IPS-NIHi11 (cell line): ENCODE results near the gene AHR.

ENCODE experiments used
- DNase-seq: peaks from one replicate; pipeline ENCODE4 v3.0.0; 2012; ENCODE audit warnings: mixed read lengths, low spot score

Gene AHR

DNA sequence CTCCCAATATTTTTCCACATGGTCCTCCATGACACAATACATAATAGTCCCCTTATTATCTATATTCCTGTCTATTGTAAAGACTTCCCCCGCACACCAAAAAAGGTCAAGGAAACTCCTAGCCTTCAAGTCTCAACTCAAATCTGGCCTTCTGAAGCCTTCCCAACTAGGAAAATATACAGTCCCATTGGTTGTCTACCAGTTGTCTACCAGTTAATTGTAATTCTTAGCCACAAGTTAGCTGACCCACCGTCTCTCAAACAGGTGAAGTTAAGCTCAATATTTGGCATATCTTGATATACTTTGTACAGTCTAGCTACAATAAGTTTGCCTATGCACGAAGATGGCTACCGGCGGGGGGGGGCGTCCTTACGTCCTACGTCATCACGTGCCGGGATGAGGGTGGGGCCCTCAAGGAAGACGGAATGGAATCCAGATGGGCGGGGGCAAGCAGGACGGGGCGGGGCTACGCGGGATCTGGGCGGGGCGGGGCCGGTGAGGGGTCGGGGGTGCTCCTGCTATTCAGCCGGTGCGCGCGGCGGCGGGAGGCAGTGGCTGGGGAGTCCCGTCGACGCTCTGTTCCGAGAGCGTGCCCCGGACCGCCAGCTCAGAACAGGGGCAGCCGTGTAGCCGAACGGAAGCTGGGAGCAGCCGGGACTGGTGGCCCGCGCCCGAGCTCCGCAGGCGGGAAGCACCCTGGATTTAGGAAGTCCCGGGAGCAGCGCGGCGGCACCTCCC, at the start of gene AHR:
AHR (plus strand) TSS at position 551 of the 738 bp plus-strand sequence. CDS start 613 bp downstream, outside the sequence.
- peak; percentile 92 for DNase-seq

DNA sequence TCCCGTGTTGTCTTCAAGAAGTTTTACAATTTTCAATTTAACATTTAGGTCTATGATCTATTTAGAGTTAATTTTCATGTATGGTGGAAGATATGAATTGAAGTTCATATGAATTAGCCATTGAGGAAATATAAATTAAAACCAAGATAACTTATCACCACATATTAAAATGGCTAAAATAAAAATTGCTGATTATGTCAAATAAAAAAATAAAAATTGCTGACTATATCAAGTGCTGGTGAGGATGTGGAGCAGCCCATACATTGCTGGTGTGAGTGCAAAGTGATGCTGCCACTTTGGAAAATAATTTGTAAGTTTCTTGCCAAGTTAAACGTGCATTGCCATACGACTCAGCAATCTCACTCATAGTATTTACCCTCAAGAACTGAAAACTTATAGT, 44.6 kb upstream of the AHR start:
- DNase-seq, result no peak

DNA sequence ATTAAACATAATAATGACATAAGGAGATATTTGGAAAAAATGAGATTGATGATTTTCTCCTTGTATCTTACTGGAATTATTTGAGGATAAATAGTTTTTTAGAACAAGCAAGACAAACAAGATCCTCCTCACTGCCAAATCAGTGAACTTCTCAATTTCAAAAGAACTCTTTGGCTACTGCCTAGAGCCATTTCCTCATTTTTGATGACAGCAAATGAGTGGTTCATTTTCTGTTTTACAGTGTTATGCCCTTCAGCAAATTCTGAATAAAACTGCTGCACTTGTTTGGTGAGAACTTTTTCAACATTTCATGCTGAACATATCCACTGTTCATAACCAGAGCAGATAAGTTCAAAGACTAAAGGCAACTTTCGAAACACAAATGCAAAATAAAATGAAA, 42.5 kb upstream of the AHR start:
- DNase-seq, result no peak

DNA sequence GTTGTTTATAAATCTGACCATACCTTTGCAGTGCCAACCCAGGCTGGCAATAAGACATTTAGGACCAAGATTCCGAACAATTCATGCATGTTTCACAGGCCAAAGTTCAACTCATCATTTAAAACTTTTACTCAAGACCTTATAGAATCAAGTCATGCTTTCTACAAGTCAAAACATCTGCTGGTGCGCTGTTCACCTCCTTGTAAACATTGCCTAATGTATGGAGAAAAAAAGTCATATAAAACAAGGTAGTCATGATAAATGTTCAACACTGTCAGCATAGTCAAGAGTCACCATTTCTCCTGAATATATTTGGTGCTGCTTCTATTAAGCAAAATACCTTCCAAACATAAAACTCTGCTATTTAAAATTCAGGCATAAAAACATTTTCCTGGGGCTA, 42.1 kb upstream of the AHR start:
- DNase-seq, result no peak

DNA sequence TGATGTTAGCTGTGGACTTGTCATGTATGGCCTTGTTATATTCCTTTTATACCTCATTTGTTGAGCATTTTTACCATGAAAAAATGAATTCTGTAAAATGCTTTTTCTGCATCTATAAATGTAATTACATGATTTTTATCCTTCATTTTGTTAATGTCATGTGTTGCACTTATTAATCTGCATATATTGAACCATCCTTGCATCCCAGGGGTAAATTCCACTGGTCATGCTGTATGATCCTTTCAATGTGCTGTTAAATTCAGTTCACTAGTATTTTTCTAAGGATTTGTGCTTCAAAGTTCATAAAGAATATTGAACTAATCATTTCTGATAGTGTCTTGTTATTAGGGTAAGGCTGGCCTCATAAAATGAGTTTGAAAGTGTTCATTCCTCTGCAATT, 31.9 kb upstream of the AHR start:
- DNase-seq, result no peak

DNA sequence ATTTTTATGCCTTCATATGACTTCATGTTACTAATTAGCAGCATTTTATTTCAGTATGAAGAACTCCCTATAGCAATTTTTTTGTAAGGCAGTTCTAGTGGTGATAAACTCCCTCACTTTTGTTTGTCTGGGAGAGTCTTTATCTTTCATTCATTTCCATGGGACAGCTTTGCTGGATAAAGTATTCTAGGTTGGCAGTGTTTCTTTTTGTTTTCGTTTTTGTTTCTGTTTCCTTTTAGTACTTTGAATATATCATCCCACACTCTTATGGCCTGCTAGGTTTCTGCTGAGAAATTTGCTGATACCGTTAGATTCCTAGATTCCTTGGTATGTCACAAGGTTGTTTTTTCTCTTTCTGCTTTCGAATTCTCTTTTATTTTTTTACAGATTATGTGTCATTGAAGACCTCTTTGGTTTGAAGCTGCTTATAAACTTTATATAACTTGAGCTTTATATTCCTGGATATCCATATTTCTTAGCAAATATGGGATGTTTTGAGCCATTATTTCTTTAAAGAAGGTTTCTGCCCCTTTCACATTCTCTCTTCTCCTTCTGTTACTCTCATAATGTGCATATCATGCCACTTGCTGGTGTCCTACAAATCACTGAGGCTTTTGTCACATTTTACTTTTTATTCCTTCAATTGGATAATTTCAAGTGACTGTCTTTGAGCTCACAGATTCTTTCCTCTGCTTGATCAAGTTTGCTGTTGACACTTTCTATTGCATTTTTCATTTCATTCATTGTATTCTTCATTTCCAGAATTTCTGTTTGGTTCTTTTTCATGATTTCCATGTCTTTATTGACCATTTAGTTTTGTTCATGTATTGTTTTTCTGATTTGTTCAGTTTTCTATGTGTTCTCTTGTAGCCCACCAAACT, 28.9 kb upstream of the AHR start:
- DNase-seq, result no peak

DNA sequence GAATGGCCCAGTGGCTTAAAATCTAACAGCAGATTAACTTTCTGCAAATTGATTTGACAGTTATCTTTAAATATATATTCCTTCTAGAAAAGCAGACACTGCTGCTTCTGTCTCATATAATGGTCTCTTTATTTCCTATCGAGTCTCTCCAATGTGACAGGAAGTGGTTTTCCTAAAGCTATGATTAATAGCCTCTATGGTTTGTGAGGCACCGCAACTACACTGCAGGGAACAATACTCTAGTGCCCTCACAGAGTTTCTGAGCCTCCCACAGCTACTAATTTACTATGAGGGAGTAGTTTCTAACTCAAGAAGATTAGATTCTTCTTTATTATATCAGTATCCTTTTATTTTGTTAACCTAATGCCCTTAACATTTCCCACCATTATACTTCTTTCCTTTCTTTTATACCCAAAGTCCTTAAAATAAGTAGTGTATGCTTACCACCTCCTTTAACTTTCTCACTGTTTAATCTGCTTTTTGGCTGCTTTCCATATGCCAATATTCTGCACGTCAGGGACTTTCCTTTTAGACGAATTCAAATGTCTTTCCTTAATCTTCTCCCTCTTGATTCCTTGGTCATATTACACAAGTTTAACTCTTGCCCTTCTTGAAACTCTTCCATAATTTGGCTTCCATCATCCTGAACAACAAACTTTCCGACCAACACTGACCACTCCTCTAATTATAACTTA, 23.8 kb upstream of the AHR start:
- DNase-seq, result no peak

DNA sequence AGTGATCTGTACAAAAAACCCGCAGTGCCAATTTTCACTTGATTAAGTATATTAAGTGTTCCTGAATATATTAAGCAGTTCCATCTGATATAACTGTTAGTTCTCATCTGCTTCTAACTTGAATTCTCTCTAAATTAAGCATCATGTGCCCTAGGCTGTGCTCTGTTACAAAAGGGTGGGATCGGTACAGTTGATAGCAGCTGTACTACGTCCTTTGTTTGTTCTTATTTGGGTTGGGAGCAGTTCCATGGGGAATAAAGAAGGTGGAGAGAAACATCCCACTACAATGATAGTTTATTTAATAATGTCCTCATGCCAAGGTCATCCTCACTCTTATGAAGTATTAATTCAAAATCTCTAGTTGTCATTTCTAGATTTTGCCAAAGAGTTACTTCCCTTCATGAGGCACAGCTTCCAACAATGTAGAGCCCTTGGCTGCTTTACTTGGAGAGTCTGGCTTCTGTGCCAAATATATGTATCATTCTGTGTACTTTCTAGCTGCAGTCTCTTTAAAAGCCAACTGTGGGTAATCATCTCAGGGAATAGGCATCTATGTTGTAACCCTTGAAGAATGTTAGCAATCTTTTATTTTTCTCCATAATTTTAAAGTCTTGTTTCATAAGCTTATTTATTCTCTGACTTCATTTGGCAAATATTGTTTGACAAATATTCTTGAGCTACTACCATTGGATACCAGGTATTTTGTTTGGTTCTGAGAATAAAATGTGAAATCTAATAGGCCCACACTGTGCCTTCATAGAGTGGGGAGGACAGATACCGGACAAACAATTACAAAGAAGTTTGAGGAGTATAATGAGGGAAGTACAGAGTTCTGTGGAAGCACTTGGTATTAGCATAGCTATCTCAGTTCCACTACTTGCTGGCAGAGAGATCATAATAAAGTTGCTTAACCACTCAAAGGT, 22.4 kb upstream of the AHR start:
- DNase-seq, result no peak

DNA sequence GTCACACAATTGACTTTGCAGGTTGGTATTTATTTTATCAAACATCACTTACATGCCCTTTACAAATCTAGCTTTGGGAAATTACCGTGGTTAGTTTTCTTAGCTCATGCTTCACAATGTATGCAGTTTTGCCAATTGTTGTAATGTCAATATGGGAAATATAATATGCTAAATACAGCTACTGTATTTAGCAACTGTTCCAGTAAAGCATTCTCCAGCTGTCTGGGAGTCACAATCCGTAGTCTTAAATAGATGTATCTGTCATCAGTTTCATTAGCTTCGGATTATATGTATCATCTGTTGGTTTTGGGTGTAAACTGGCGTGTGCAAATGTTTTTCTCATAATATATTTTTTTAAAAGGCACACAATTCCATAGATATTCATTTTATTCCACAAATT, 19.4 kb upstream of the AHR start:
- no peak for DNase-seq

DNA sequence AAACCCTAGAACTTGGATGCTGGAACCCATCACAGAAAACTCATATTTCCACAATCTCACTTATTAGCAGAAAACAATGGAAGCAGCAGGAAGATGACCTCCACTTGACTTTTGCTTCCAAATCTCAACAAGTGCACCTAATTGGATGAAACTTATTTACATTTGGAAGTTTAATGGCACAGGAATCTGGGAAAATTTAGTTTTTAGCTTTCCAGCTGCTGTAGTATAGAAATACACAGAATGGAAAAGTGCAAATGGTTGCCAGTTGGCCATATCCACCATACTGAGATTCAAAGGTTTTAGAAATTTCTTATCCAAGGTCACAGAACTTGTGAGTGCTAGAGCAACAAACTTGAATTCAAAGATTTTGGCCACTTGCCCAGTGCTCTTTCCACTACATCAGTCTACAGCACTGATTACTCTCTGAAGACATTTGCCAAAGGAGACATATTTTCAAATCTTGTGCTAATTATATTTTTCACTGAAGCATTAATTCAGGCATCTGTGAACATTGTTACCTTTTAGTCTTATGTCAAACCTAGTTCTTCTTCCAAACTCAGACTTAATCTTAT, 9.3 kb upstream of the AHR start:
- DNase-seq, result no peak

DNA sequence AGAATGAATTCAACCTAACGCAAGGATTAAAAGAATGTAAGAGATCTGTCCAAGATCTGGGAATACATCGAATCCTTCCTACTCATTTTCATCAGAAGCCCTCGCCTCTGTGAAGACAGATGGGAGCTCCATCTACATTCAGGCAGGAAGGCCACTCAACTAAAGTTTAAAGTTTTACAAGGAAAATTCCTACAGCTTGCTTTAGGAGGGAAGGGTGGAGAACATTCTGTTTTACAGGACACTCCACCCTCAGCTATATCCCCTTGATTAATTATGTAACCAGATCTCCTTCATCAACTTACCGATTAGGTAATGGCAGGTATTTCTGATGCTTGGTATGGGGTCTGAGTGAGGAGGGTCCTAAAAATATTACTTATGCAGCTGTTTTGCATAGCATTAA, 5.6 kb upstream of the AHR start:
- DNase-seq, result no peak

DNA sequence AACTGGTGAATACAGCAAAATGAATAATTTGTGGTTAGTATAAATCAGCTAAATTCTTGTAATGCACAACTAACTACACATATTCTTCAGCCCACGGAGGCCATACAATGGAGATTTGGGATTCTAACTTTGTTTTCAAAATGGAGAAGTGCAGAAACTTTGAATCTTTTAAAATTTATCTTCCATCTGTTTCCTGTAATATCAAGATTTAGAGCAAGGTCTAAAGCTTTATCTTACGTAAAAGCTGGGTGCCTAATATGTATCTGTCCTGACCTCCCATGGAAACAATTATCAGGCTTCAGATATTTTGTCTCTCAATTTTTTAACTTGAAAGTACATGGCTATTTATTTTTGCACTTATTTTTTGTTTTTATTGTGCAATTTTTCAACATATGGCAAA, 5.0 kb upstream of the AHR start:
- no peak for DNase-seq

DNA sequence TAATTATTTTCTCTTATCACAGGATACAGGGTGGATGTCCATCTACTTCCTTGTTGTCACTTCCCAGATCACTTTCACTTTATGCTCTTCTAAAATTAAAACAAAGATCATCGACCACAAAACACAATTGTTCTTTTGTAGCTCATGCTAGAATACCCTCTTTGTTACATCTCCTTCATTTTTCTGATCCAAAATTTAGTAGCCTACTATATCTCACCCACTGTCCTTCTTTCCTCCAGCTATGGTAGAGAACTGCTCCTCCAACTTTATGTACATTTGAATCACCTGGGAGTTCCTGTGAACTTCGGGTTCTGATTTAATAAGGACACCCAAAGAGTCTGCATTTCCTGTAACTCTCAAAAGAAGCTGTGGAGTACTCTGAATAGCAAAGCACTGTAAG, 1.2 kb upstream of the AHR start:
- no peak for DNase-seq

DNA sequence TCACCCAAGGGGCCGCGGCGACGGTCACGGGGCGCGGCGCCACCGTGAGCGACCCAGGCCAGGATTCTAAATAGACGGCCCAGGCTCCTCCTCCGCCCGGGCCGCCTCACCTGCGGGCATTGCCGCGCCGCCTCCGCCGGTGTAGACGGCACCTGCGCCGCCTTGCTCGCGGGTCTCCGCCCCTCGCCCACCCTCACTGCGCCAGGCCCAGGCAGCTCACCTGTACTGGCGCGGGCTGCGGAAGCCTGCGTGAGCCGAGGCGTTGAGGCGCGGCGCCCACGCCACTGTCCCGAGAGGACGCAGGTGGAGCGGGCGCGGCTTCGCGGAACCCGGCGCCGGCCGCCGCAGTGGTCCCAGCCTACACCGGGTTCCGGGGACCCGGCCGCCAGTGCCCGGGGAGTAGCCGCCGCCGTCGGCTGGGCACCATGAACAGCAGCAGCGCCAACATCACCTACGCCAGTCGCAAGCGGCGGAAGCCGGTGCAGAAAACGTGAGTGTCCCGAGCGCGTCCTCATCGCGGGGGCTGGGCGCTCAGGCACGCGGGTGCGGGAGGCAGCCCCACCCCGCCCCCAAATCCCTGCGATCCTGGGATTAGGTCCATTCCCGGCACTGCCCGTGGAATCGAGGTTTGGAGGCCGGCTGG, 509 bp downstream of the AHR start:
- DNase-seq, result peak; percentile 57

DNA sequence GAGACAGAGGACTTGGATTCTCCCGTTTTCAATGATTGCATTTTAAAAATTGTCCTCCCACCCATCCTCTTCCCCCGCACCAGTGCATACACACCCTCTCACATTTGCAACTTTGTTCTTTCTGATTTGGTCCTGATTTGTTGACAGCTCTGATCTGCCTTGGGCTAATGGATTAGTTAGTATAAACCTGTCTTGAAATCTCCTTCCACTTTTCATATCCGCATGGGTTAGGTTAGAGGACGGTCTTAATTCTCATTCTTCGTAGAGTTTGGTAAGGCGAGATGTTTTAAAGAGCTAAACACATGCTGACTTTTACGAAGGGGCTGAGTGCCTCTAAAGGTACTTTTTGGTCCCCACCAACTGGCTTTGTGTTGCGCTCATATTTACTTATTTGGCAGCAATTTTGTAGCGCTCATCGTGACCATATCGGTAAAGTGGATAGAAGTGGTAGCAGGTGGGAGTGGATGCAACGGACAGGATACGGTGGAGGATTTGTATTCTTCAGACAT, 1.1 kb downstream of the AHR start:
- DNase-seq, result no peak

DNA sequence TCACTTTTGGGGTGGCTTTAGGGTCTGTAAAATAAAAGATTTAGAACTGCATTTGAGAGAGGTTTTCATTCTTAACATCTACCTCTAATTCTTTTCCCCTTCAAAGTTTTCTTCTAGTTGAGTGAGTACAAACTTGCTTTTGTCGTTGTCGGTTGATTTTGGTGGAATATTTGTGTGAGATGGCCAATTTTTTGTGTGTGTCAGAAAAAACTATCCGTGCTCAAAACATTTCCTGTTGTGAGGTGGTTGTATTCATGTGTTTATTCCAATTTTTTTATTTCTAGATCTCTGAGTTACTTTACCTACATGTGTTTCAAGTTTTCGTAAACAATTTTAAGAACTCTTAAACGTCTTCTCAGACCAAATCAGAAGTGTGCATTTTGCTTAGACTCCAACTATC, 1.6 kb downstream of the AHR start:
- no peak for DNase-seq

DNA sequence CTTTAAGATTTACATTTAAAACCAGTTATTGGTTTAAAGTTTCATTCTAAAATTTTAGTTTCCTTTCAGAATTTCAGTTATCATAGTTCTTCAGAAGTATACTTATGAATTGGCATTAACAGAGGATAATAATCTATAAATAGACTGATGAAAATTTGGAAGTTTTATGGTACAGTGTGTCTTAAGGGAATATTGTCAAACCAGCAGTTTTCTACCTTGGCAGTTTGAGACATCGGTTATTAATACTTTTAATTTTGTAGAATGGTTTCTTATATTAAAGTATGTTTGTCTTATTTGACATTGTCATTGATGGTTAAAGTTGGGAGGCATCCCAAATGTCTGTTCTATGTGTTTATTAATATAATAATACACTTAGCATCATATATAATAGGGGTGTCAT, 2.0 kb downstream of the AHR start:
- DNase-seq, result no peak

DNA sequence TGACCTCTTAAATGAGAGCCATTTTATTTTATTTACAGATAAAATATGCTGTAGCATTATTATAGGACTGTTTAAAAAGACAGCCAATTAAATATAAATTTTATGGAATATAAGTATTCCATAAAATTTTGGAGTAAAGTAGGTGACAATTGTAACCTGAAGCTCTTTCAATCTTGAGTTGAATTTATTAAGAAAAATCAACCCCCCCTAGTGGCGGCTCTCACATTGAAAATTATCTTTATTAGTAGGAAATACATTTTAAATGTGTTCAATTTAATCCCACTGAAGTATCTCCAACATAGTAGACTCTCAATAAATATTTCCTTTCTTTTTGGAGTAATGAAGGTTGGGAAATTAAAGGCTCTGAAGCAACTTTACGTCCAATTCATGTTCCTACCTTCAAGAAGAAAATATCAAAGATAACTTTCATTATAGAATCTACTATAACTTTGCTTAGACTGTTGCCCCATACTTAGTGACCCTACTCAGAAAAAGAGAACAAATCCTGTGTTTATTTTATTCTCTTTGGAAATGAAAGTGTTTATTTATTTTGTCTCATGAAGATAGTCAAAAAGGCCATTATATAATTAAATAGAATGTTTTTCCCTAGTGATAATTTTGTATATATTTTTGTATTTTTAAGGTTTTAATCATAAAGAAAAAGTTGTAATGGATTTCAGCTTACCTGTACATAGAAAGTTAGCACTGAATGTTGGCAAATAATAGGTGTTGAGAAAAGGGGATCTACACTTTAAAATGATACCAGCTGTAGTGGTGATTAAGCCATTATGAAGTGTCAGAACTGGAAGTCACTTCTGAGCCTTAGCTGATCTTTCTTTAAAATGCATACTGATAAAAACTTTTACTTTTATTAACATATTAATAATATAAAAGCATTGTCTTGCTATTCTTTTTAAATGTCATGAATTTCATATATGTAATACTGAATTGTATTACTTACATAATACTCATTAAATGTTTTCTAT, 3.3 kb downstream of the AHR start:
- no peak for DNase-seq

DNA sequence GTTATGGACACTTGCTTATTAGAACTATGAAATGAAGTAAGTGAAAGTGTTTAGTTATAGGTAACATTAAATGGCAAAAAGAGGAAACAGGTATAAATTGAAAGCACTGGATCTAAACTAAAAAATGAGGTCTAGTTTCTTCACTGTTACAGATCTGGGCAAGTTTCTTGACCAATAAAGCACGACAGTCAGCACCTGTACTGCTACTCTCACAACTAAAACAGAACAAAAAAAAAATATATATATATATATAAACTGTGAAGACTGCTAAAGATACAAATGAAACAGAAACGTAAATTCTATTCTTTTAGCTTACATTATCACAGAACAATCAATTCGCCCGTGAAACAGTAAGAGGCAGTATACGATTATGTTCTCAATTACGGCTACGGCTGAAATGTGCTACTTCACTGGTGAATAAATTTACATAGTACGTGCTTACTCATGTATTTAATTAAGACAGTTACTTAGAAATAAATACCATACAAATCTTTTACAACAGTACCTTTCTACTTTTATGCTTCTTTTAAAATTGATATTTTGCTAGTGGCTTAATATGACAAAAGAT, 4.2 kb downstream of the AHR start:
- DNase-seq, result no peak
